HL-60 (cell line): Measurements from ENCODE around the gene SLC22A5.

Source experiments
- CTCF ChIP-seq: IDR thresholded peaks from one replicate; pipeline ENCODE4 v1.5.1; 2011; ENCODE audit warnings: low read length, control low read depth, inconsistent platforms; ENCODE audit not compliant: insufficient read depth
- GABPA ChIP-seq: IDR thresholded peaks from 2 replicates; pipeline ENCODE4 v1.6.1; 2012; ENCODE audit warnings: low read depth
- POLR2AphosphoS5 ChIP-seq: IDR thresholded peaks from 2 replicates; pipeline ENCODE4 v1.6.1; 2012; ENCODE audit warnings: low read depth
- REST ChIP-seq: IDR thresholded peaks from 2 replicates; pipeline ENCODE4 v1.6.1; 2012; ENCODE audit warnings: low read depth; ENCODE audit not compliant: insufficient replicate concordance
- SPI1 ChIP-seq: IDR thresholded peaks from 2 replicates; pipeline ENCODE4 v1.6.1; 2012; ENCODE audit warnings: low read depth, mild to moderate bottlenecking, borderline replicate concordance

- TF ChIP-seq CTCF, result no peak
- TF ChIP-seq POLR2AphosphoS5, result no peak
- no peak for TF ChIP-seq REST
- TF ChIP-seq GABPA, result no peak
- no peak for TF ChIP-seq SPI1
These were observed 11.2 kb downstream of the SLC22A5 start for GRCh38 chr5:132380741-132381140.
